Measurements from ENCODE around the gene ATP5F1C.
"Not testable (repeated sequence)": the region's sequence is repeated elsewhere in the genome, so short reads cannot be mapped to it uniquely, and the experiment has no call there.

DNA sequence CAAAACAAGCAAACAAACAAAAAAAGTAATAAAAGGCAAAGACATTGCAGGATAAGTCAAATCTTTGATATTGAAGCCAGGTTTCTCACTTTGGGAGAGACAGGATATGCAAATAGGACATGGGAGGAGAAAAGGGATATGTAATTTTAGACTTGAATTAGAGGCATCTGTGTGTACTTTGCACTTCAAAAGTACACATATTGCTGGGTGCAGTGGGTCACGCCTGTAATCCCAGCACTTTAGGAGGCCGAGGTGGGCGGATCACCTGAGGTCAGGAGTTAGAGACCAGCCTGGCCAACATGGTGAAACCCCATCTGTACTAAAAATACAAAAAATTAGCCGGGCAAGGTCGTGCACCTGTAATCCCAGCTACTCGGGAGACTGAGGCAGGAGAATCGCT lies 23.8 kb downstream of the ATP5F1C start:
- TF ChIP-seq, protein P1, sequence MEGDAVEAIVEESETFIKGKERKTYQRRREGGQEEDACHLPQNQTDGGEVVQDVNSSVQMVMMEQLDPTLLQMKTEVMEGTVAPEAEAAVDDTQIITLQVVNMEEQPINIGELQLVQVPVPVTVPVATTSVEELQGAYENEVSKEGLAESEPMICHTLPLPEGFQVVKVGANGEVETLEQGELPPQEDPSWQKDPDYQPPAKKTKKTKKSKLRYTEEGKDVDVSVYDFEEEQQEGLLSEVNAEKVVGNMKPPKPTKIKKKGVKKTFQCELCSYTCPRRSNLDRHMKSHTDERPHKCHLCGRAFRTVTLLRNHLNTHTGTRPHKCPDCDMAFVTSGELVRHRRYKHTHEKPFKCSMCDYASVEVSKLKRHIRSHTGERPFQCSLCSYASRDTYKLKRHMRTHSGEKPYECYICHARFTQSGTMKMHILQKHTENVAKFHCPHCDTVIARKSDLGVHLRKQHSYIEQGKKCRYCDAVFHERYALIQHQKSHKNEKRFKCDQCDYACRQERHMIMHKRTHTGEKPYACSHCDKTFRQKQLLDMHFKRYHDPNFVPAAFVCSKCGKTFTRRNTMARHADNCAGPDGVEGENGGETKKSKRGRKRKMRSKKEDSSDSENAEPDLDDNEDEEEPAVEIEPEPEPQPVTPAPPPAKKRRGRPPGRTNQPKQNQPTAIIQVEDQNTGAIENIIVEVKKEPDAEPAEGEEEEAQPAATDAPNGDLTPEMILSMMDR (IDR thresholded peaks at IDR 0.05) = not testable (repeated sequence)
- not testable (repeated sequence) for TF ChIP-seq EZH2 (IDR thresholded peaks at IDR 0.05; ENCODE audit: borderline replicate concordance, insufficient read depth, low read depth, low read length, poor library complexity, severe bottlenecking)
